GM19455 (cell line): ENCODE measurements around the gene ACACA.

Experiments
- ATAC-seq: cut with Tn5 transposase; IDR thresholded peaks from one replicate; pipeline ENCODE4 v1.9.1; 2021; ENCODE audit not compliant: unreplicated experiment

Gene ACACA

GRCh38 chr17:37299257-37299980, 107.2 kb downstream of the ACACA start:
- ATAC-seq = no peak

- ATAC-seq = no peak
These were observed 110.7 kb downstream of the ACACA start for GRCh38 chr17:37295888-37296287.

GRCh38 chr17:37294888-37295287, 111.7 kb downstream of the ACACA start:
- ATAC-seq = no peak

GRCh38 chr17:37293770-37294169, 112.9 kb downstream of the ACACA start:
- ATAC-seq = no peak

GRCh38 chr17:37292429-37293139, 114.1 kb downstream of the ACACA start:
- ATAC-seq = no peak

GRCh38 chr17:37291351-37291750, 115.3 kb downstream of the ACACA start:
- ATAC-seq = no peak

- ATAC-seq = no peak
These were observed 120.2 kb downstream of the ACACA start for GRCh38 chr17:37286430-37286829.

GRCh38 chr17:37284191-37284590, 122.4 kb downstream of the ACACA start:
- no peak for ATAC-seq

GRCh38 chr17:37283414-37283961, 123.1 kb downstream of the ACACA start:
- ATAC-seq = no peak

GRCh38 chr17:37280841-37281240, 125.8 kb downstream of the ACACA start:
- no peak for ATAC-seq

- ATAC-seq = no peak
These were observed 128.3 kb downstream of the ACACA start for GRCh38 chr17:37278247-37278894.

GRCh38 chr17:37276475-37276874, 130.2 kb downstream of the ACACA start:
- no peak for ATAC-seq

GRCh38 chr17:37274461-37274860, 132.2 kb downstream of the ACACA start:
- ATAC-seq = no peak

GRCh38 chr17:37273409-37274051, 133.1 kb downstream of the ACACA start:
- ATAC-seq = no peak

GRCh38 chr17:37265446-37266173, 141.0 kb downstream of the ACACA start:
- no peak for ATAC-seq

GRCh38 chr17:37261286-37261685, 145.3 kb downstream of the ACACA start:
- ATAC-seq = no peak

GRCh38 chr17:37259030-37259735, 147.5 kb downstream of the ACACA start:
- no peak for ATAC-seq

GRCh38 chr17:37256627-37257026, 150.0 kb downstream of the ACACA start:
- no peak for ATAC-seq

- ATAC-seq = no peak
These were observed 151.2 kb downstream of the ACACA start for GRCh38 chr17:37255432-37255831.

GRCh38 chr17:37247825-37248224, 158.8 kb downstream of the ACACA start:
- no peak for ATAC-seq
